ENCODE measurements around the gene RAPGEF1.

- TF ChIP-seq ZNF274 (IDR thresholded peaks at IDR 0.05; ENCODE audit: low read depth, low read length) (no peak), YY1 (IDR thresholded peaks at IDR 0.05; ENCODE audit: insufficient read depth, insufficient read length) (no peak)
These were observed 33.3 kb downstream of the RAPGEF1 start for GRCh38 chr9:131706608-131706970.

Measured in NT2/D1 (cell line).